AG04449 (cell line): ENCODE measurements around the gene REC8.
A peak's percentile ranks its signal among the peaks of the same experiment; 100 is the strongest.

Source experiments
- CTCF ChIA-PET: fragments of 350-600 bp; formaldehyde crosslinking; extraction: SDS; loops from one replicate; lab custom pipeline; 2021; ENCODE audit warnings: antibody characterized with exemption; lab: Yijun Ruan, JAX
- POLR2A ChIA-PET: fragments of 400-600, 350-600 bp; formaldehyde crosslinking; extraction: SDS; loops from one replicate; lab custom pipeline; 2020; ENCODE audit warnings: antibody characterized with exemption, inconsistent platforms; lab: Yijun Ruan, JAX
- DNase-seq: peaks from one replicate; pipeline ENCODE4 v3.0.0-alpha.2; 2010; ENCODE audit warnings: low read depth, low spot score
- H3K4me3 ChIP-seq: 2 replicates; pipeline ENCODE4 v1.5.1; 2011; ENCODE audit warnings: low read depth, mild to moderate bottlenecking, control low read depth, low read length
- CTCF ChIP-seq: IDR thresholded peaks from one replicate; pipeline ENCODE4 v1.5.1; 2011; ENCODE audit warnings: mild to moderate bottlenecking, moderate library complexity, low read length, control low read depth, inconsistent platforms; ENCODE audit not compliant: insufficient read depth; ENCODE audit errors: missing control alignments

Gene REC8

GRCh38 chr14:24189460-24189859 lies 17.6 kb downstream of the REC8 start:
- no peak for DNase-seq
- ChIA-PET POLR2A (interaction anchor here (1.0 to 2.4 kb wide), 7 partner anchors 24 to 82 kb away, joined by 3 to 10 read pairs (median 4); partner anchors contain the start of genes DCAF11, NRL, PSME2 and RABGGTA), CTCF (interaction anchor here (1.1 to 7.5 kb wide), 4 partner anchors 25 to 119 kb away, joined by 3 to 60 read pairs (median 12); partner anchors contain the start of genes CIDEB and IRF9)
- no peak for TF ChIP-seq CTCF
- no peak overlapping the region for H3K4me3 ChIP-seq

GRCh38 chr14:24190416-24190815 lies 18.5 kb downstream of the REC8 start:
- H3K4me3 ChIP-seq = no peak overlapping the region
- ChIA-PET CTCF (interaction anchor here (1.6 to 5.0 kb wide), 2 partner anchors 107 to 118 kb away, joined by 7 to 20 read pairs; partner anchors contain the start of gene CIDEB), POLR2A (no interaction called here)
- no peak for DNase-seq
- no peak for TF ChIP-seq CTCF

GRCh38 chr14:24192933-24193332 lies 21.1 kb downstream of the REC8 start:
- ChIA-PET POLR2A (no interaction called here), CTCF (interaction anchor here (1.4 kb wide), 1 partner anchor 32 kb away, joined by 3 read pairs; the partner anchor contains the start of gene IRF9)
- no peak for DNase-seq
- TF ChIP-seq CTCF = no peak
- H3K4me3 ChIP-seq = no peak overlapping the region

- no peak for DNase-seq
- CTCF ChIA-PET = interaction anchor here (1.1 to 3.4 kb wide), 4 partner anchors 104 to 139 kb away, joined by 3 to 21 read pairs (median 3); partner anchors contain the start of genes CIDEB, DHRS1 and NOP9
- POLR2A ChIA-PET = interaction anchor here (1.3 to 2.4 kb wide), 2 partner anchors 9 to 19 kb away, joined by 4 to 26 read pairs; partner anchors contain the start of gene CHMP4A
- TF ChIP-seq CTCF = no peak
- peak overlapping the region; percentile 92 for H3K4me3 ChIP-seq
Observed at GRCh38 chr14:24194186-24194872, 22.4 kb downstream of the REC8 start.

GRCh38 chr14:24194873-24195185 lies 22.9 kb downstream of the REC8 start:
- no peak for DNase-seq
- H3K4me3 ChIP-seq = peak overlapping the region; percentile 92
- ChIA-PET CTCF (interaction anchor here (1.1 to 3.4 kb wide), 5 partner anchors 103 to 139 kb away, joined by 3 to 21 read pairs (median 3); partner anchors contain the start of genes CIDEB, DHRS1 and NOP9), POLR2A (interaction anchor here (0.8 to 2.4 kb wide), 3 partner anchors 8 to 18 kb away, joined by 4 to 26 read pairs (median 4); partner anchors contain the start of gene CHMP4A)
- no peak for TF ChIP-seq CTCF
